ENCODE measurements around the gene PEMT. TPM values are rescaled to one million over a fixed set of nuclear protein-coding genes. Genes with fewer than 3 reads are reported as not detected.

Gene PEMT
- polyA plus RNA-seq, 2 of the 4 experiments (the other 2 are of a cell fraction): 47.5 to 47.8 TPM

DNA sequence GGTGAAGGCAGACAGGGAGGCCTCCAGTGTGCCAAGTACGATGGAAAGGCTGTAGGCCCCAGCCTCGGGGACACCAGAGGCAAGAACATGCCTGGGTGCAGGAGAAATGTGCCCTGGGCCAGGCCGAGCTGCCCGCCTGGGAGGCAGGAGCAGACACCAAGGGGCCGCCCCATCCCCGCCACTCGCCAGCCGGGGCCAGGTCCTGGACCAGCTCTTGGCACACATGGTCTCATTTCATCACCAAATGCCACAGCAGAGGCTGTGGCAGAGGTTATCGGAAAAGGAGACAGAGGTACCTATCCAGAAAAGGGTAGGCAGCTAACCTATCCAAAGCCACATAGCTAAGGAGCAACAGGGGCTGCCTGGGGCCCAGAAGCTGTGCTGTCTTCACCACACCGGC is 31.3 kb downstream of the PEMT start:
- CTCF ChIA-PET: interaction anchor here (0.8 to 6.4 kb wide), 4 partner anchors 9 to 205 kb away, joined by 3 to 46 read pairs (median 4); no protein-coding TSS in a partner anchor
- DNase-seq (ENCODE audit: low read depth in 1 of 2, low spot score in 1 of 2) (no peak), FAIRE-seq (no peak), ATAC-seq (no peak)
- no peak overlapping the region for H3K4me3 ChIP-seq
- WGBS (ENCODE audit: missing lambda C conversion rate): 93% methylated on average over 10 of the region's 10 CpGs
- no peak for TF ChIP-seq EP300 (IDR thresholded peaks at IDR 0.05)
- no peak for TF ChIP-seq KDM1A (IDR thresholded peaks at IDR 0.05; ENCODE audit: low read depth)
- TF ChIP-seq MAX (IDR thresholded peaks at IDR 0.05): no peak
- no peak for TF ChIP-seq TFCP2L1 (CRISPR knock-in tag; IDR thresholded peaks at IDR 0.05)
- TF ChIP-seq HOXB13 (CRISPR knock-in tag; IDR thresholded peaks at IDR 0.05; ENCODE audit: low read depth): no peak
- no peak for TF ChIP-seq NR3C1 (IDR thresholded peaks at IDR 0.05)
- TF ChIP-seq HMGXB4 (CRISPR knock-in tag; IDR thresholded peaks at IDR 0.05; ENCODE audit: borderline replicate concordance): no peak
- TF ChIP-seq SREBF2 (IDR thresholded peaks at IDR 0.05): no peak
- TF ChIP-seq ZSCAN20 (CRISPR knock-in tag; IDR thresholded peaks at IDR 0.05): no peak
- TF ChIP-seq EHF (CRISPR knock-in tag; IDR thresholded peaks at IDR 0.05): no peak
- no peak for TF ChIP-seq HEYL (CRISPR knock-in tag; IDR thresholded peaks at IDR 0.05)
- no peak for TF ChIP-seq HOXA7 (CRISPR knock-in tag; IDR thresholded peaks at IDR 0.05)
- TF ChIP-seq ZC3H11A (IDR thresholded peaks at IDR 0.05): no peak
- TF ChIP-seq, protein P1, sequence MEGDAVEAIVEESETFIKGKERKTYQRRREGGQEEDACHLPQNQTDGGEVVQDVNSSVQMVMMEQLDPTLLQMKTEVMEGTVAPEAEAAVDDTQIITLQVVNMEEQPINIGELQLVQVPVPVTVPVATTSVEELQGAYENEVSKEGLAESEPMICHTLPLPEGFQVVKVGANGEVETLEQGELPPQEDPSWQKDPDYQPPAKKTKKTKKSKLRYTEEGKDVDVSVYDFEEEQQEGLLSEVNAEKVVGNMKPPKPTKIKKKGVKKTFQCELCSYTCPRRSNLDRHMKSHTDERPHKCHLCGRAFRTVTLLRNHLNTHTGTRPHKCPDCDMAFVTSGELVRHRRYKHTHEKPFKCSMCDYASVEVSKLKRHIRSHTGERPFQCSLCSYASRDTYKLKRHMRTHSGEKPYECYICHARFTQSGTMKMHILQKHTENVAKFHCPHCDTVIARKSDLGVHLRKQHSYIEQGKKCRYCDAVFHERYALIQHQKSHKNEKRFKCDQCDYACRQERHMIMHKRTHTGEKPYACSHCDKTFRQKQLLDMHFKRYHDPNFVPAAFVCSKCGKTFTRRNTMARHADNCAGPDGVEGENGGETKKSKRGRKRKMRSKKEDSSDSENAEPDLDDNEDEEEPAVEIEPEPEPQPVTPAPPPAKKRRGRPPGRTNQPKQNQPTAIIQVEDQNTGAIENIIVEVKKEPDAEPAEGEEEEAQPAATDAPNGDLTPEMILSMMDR (IDR thresholded peaks at IDR 0.05): no peak
- TF ChIP-seq EHMT2 (IDR thresholded peaks at IDR 0.05; ENCODE audit: low read depth): no peak
- no peak for TF ChIP-seq KDM5A (IDR thresholded peaks at IDR 0.05)
- no peak for TF ChIP-seq USF2 (IDR thresholded peaks at IDR 0.05)
- no peak for TF ChIP-seq MAFK (IDR thresholded peaks at IDR 0.05; ENCODE audit: partially characterized antibody)
- TF ChIP-seq PHF8 (IDR thresholded peaks at IDR 0.05; ENCODE audit: borderline replicate concordance, low read depth): no peak
- POLR2A ChIA-PET: interaction anchor here (0.6 kb wide), 1 partner anchor 31 kb away, joined by 3 read pairs; no protein-coding TSS in a partner anchor
- no peak overlapping the region for H3K4me2 ChIP-seq
- no peaks in the 10 kb centered on the region for H3K4me1 ChIP-seq
- no peaks in the 10 kb centered on the region for H3K9me3 ChIP-seq
- H3K27ac ChIP-seq: no peak overlapping the region

- Histone ChIP-seq H3K9me3 (no peaks in the 10 kb centered on the region), H3K27ac (no peak overlapping the region), H3K4me1 (no peaks in the 10 kb centered on the region), H3K4me3 (no peak overlapping the region), H3K4me2 (no peak overlapping the region)
- CTCF ChIA-PET: interaction anchor here (0.6 to 6.4 kb wide), 3 partner anchors 10 to 56 kb away, joined by 3 to 46 read pairs (median 4); no protein-coding TSS in a partner anchor
- WGBS (ENCODE audit: missing lambda C conversion rate): 74% methylated on average over 8 of the region's 8 CpGs
- POLR2A ChIA-PET: no interaction called here
- FAIRE-seq (no peak), ATAC-seq (no peak), DNase-seq (ENCODE audit: low read depth in 1 of 2, low spot score in 1 of 2) (no peak)
- TF ChIP-seq CBX2 (IDR thresholded peaks at IDR 0.05; ENCODE audit: borderline replicate concordance, low read depth) (no peak), KDM1A (IDR thresholded peaks at IDR 0.05; ENCODE audit: low read depth) (peak; percentile 54; the same call in 1 of the 2 replicates)
These were observed 32.3 kb downstream of the PEMT start for GRCh38 chr17:17559164-17559563.

DNA sequence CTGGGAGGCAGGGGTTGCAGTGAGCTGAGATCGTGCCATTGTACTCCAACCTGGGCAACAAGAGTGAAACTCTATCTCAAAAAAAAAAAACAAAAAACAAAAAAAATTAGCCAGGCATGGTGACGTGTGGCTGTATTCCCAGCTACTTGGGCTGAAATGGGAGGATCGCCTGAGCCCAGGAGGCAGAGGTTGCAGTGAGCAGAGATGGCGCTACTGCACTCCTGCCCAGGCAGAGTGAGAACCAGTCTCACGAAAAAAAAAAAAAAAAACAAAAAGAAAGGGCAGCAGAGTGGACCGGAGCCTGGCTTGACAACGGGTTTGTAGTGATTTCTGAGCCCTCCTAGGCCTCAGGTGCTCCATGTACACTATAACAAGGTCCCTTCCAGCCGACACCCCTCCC is 33.1 kb downstream of the PEMT start:
- 86% methylated on average over 8 of the region's 8 CpGs for WGBS (ENCODE audit: missing lambda C conversion rate)
- Histone ChIP-seq H3K4me2 (no peak overlapping the region), H3K9me3 (no peaks in the 10 kb centered on the region), H3K27ac (no peak overlapping the region), H3K4me1 (no peaks in the 10 kb centered on the region), H3K4me3 (no peak overlapping the region)
- ChIA-PET POLR2A (no interaction called here), CTCF (interaction anchor here (0.8 to 6.4 kb wide), 3 partner anchors 11 to 62 kb away, joined by 3 to 46 read pairs (median 4); no protein-coding TSS in a partner anchor)
- no peak for DNase-seq (ENCODE audit: low read depth in 1 of 2, low spot score in 1 of 2)
- no peak for FAIRE-seq
- no peak for ATAC-seq
- TF ChIP-seq EHMT2 (IDR thresholded peaks at IDR 0.05; ENCODE audit: low read depth) (no peak), ZC3H11A (IDR thresholded peaks at IDR 0.05) (no peak), HOXB5 (CRISPR knock-in tag; IDR thresholded peaks at IDR 0.05) (no peak), CBX8 (IDR thresholded peaks at IDR 0.05) (no peak), RNF2 (IDR thresholded peaks at IDR 0.05; ENCODE audit: borderline replicate concordance, low read depth) (no peak), REST (IDR thresholded peaks at IDR 0.05) (no peak), RARB (CRISPR knock-in tag; IDR thresholded peaks at IDR 0.05) (no peak), FOSB (CRISPR knock-in tag; IDR thresholded peaks at IDR 0.05) (no peak)
